MM.1S (cell line): ENCODE results near the gene PIAS3.

Experiments used
- EZH2 ChIP-seq: fragments of 300-600 bp; sonication (generic); optimal IDR thresholded peaks from 2 replicates; pipeline ENCODE3; 2017; ENCODE audit warnings: low read depth, mild to moderate bottlenecking, antibody characterized with exemption, low read length, mixed read lengths
- EZH2phosphoT487 ChIP-seq: fragments of 300-600 bp; sonication (generic); IDR thresholded peaks from 2 replicates; pipeline ENCODE4 v1.6.1; 2018; ENCODE audit warnings: antibody characterized with exemption, low read length
- TF ChIP-seq, protein P1 (sequence below): fragments of 300-600 bp; sonication (generic); IDR thresholded peaks from 2 replicates; pipeline ENCODE4 v1.5.1; 2016; ENCODE audit warnings: antibody characterized with exemption, low read length, mixed read lengths

DNA sequence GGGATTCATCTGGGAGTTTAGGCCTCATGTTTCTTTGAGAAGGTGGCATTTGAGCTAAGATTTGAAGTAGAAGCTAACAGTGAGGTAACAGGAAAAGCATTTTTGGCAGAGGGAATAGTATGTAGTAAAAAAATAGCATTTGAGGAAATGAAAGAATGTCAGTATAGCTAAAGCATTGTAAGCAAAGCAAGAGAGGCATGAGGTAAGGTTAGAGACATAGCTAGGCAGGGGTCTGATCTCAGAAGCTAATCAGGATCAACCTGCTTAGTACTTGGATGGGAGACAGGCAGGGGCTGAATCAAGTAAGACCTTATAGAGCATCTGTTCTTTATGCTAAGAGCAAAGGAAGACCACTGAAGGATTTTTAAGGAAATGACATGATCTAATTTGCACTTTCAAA, 30.9 kb downstream of the PIAS3 start:
- TF ChIP-seq EZH2phosphoT487 (no peak), EZH2 (no peak)
- TF ChIP-seq, protein P1, sequence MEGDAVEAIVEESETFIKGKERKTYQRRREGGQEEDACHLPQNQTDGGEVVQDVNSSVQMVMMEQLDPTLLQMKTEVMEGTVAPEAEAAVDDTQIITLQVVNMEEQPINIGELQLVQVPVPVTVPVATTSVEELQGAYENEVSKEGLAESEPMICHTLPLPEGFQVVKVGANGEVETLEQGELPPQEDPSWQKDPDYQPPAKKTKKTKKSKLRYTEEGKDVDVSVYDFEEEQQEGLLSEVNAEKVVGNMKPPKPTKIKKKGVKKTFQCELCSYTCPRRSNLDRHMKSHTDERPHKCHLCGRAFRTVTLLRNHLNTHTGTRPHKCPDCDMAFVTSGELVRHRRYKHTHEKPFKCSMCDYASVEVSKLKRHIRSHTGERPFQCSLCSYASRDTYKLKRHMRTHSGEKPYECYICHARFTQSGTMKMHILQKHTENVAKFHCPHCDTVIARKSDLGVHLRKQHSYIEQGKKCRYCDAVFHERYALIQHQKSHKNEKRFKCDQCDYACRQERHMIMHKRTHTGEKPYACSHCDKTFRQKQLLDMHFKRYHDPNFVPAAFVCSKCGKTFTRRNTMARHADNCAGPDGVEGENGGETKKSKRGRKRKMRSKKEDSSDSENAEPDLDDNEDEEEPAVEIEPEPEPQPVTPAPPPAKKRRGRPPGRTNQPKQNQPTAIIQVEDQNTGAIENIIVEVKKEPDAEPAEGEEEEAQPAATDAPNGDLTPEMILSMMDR, result no peak
